ENCODE results near the gene COG5.

DNA sequence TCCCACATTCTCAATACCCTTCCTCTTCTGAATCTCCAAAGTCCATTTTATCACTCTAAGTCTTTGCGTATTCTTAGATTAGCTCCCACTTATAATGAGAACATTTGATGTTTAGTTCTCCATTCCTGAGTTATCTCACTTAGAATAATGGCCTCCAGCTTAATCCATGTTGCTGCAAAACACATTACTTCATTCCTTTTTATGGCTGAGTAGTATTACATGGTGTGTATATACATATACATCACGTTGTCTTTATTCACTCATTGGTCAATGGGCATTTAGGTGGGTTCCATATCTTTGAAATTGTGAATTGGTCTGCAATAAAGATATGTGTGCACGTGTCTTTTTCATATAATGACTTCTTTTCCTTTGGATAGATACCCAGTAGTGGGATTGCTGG lies 61.6 kb downstream of the COG5 start:
- TF ChIP-seq, protein P1, sequence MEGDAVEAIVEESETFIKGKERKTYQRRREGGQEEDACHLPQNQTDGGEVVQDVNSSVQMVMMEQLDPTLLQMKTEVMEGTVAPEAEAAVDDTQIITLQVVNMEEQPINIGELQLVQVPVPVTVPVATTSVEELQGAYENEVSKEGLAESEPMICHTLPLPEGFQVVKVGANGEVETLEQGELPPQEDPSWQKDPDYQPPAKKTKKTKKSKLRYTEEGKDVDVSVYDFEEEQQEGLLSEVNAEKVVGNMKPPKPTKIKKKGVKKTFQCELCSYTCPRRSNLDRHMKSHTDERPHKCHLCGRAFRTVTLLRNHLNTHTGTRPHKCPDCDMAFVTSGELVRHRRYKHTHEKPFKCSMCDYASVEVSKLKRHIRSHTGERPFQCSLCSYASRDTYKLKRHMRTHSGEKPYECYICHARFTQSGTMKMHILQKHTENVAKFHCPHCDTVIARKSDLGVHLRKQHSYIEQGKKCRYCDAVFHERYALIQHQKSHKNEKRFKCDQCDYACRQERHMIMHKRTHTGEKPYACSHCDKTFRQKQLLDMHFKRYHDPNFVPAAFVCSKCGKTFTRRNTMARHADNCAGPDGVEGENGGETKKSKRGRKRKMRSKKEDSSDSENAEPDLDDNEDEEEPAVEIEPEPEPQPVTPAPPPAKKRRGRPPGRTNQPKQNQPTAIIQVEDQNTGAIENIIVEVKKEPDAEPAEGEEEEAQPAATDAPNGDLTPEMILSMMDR (IDR thresholded peaks at IDR 0.05) = no peak
- TF ChIP-seq POLR2A (IDR thresholded peaks at IDR 0.05) = no peak

Measured in adrenal gland (tissue), 5 donors.